Right lobe of liver (tissue), 6 donors: ENCODE data around the gene RIIAD1. TPM values are rescaled to one million over a fixed set of nuclear protein-coding genes. Genes with fewer than 3 reads are reported as not detected.

ENCODE experiments used
- ATAC-seq, 4 donors: fragments of 200-7000 bp; cut with Tn5 transposase; one replicate each; pipeline ENCODE4 v1.9.1; 2020; ENCODE audit warnings: mild to moderate bottlenecking in 4 of 4, moderate library complexity in 4 of 4
- DNase-seq, 3 donors: peaks; one replicate each; pipeline ENCODE4 v3.0.0-alpha.2; 2020
- H3K27ac ChIP-seq, 3 donors: fragments of 200-600 bp; one replicate each; pipeline ENCODE4 v1.8.0; 2022
- H3K27me3 ChIP-seq, 2 donors: fragments of 200-600 bp; one replicate each; pipeline ENCODE4 v1.8.0; 2022
- H3K36me3 ChIP-seq, 4 donors: fragments of 200-600 bp; sonication (generic) in 1 of 4; one replicate each; pipeline versions ENCODE4 v1.5.1 to v1.8.0; 2017 to 2022; ENCODE audit warnings: control low read depth in 1 of 4
- H3K4me1 ChIP-seq, 4 donors: fragments of 200-600 bp; sonication (generic) in 1 of 4; one replicate each; pipeline versions ENCODE4 v1.5.1 to v1.8.0; 2017 to 2022; ENCODE audit warnings: control low read depth in 1 of 4
- H3K4me3 ChIP-seq, 3 donors: fragments of 200-600 bp; one replicate each; pipeline ENCODE4 v1.8.0; 2022
- H3K9me3 ChIP-seq, 4 donors: fragments of 200-600 bp; sonication (generic) in 1 of 4; one replicate each; pipeline versions ENCODE4 v1.5.1 to v1.8.0; 2017 to 2022; ENCODE audit warnings: control low read depth in 1 of 4
- POLR2A ChIP-seq: fragments of 450-650 bp; IDR thresholded peaks from one replicate; pipeline ENCODE4 v1.6.1; 2017; ENCODE audit warnings: antibody characterized with exemption, mild to moderate bottlenecking
- WGBS: methylation state at CpG from one replicate; pipeline ENCODE4 v1.1.6; 2018; ENCODE audit warnings: low coverage, low lambda C conversion rate; ENCODE audit not compliant: insufficient coverage; ENCODE audit errors: missing lambda C conversion rate; 5-methylcytosine and 5-hydroxymethylcytosine counted together
- intact Hi-C, 2 donors: fragments of 100-400 bp; cut with DNase I; formaldehyde crosslinking; loops; one replicate each; pipeline versions ENCODE4 v1.11.2 to v1.14.1; 2022
- total RNA-seq, 6 experiments: library from RNA; depleted of rRNA in 2 of 6; stranded (reverse); fragments of >200 nt in 2 of 6; fragmentation: NEBNext Ultra II Directional in 3 of 6; extraction: Animal tissue kit (Norgen Biotek cat#: 25700) in 3 of 6; gene quantifications; one replicate each; pipeline versions ENCODE4 v1.1.0 to v1.2.4, GENCODE V29; 2016 to 2023
- TF ChIP-seq, protein P1 (sequence below), 4 donors: fragments of 200-600 bp in 3 of 4; fragments of 450-650 bp in 1 of 4; IDR thresholded peaks; one replicate each; pipeline versions ENCODE4 v1.5.1 to v1.8.0; 2016 to 2022; ENCODE audit warnings: antibody characterized with exemption in 4 of 4, mild to moderate bottlenecking in 2 of 4
- donor health status: DM: no; HTN: yes; CAD: no.
- donor health status: DM: no; HTN: no; CAD: no.
- donor health status: DM: no; HTN: no; CAD: no.
- donor health status: DM: no; HTN: yes; CAD: no.
- donor health status: DM: no; HTN: yes; CAD: no.

RIIAD1 gene
- total RNA-seq, 6 experiments from 2014 or later = not detected

DNA sequence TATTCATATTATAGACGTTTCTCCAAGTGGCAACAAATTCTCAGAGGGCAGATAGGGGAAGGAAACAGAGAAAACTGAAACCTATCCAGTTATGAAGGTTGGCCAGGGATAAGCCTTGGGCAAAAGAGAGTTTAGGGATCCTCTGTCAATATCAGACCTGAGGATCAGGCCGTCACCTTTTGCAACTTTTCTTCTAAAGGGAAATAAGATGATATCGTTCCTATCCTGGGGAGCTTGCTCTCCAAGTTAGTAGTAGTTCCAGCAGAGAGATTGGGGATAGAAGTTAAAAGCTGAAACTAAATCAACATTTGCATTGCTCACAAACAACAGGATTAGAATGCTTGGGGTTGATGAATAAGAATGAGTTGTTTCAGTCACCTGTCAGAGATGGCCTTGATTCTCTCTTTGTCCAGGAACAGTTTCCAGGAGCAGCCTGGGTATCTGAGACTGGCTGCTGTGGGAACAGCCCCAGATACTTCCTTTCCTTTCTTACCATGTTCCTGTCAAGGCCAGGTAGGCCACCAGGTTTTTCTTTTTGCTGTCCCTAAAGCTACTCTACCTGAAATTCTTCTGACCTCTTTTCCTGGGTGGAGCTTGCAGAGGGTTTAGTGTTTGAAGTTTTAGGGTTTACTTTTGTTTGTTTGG, 2.5 kb downstream of the RIIAD1 start:
- H3K4me1 ChIP-seq = peaks cover 0 to 19% (median 3%) of the 10 kb centered on the region in 4 donors
- H3K4me3 ChIP-seq = no peak overlapping the region
- no peaks in the 10 kb centered on the region for H3K36me3 ChIP-seq
- DNase-seq (no peak), ATAC-seq (no peak)
- TF ChIP-seq, protein P1, sequence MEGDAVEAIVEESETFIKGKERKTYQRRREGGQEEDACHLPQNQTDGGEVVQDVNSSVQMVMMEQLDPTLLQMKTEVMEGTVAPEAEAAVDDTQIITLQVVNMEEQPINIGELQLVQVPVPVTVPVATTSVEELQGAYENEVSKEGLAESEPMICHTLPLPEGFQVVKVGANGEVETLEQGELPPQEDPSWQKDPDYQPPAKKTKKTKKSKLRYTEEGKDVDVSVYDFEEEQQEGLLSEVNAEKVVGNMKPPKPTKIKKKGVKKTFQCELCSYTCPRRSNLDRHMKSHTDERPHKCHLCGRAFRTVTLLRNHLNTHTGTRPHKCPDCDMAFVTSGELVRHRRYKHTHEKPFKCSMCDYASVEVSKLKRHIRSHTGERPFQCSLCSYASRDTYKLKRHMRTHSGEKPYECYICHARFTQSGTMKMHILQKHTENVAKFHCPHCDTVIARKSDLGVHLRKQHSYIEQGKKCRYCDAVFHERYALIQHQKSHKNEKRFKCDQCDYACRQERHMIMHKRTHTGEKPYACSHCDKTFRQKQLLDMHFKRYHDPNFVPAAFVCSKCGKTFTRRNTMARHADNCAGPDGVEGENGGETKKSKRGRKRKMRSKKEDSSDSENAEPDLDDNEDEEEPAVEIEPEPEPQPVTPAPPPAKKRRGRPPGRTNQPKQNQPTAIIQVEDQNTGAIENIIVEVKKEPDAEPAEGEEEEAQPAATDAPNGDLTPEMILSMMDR (IDR thresholded peaks at IDR 0.05) = no peak
- WGBS = 55% methylated on average over 3 of the region's 3 CpGs
- H3K27ac ChIP-seq = no peak overlapping the region
- H3K9me3 ChIP-seq = no peaks in the 10 kb centered on the region
- intact Hi-C loops = no loop called here
- no peaks in the 10 kb centered on the region for H3K27me3 ChIP-seq

DNA sequence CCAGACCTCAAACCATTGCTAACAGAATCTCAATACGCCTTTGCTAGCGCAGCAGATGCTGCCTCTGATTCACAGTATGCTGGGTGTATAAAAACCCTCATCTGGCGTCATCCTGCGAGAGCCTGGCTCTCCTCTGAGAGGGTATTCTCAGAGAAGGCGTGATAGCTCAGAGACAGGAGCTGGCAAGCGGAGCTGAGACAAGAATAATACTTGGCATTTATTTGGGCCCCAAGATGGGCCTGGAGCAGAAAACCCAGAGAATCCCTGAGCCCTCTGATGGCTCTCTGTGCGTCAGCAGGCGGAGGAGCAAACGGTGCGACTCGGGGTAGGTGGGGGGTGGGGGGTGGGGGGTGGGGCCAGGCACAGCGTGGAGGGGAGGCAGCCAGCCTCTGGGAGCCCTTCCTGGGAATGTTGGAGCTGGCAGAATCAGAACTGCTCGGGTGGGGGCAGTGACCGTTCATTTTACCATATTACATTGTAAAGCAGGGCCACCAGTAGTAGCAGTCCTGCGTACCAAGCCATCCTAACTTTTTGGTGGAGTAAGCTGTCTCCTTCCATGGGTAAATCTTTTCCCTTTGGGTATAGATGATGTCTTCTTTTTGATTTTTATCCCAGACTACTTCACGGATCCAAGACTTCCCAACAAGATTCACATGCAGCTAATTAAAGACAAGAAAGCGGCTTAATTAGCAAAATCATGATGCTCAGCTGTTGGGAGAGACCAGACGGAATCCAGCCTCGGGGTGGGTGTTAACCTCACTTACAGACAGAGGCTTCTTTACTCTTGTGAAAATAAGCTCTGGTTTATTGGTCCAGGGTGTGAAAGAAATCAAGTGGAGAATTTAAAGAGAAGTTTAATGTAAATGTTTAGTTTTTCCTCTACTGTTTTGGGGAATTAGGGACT, 7.1 kb downstream of the RIIAD1 start:
- DNase-seq (no peak), ATAC-seq (peak in 2 of 4 donors; percentile 17 to 35)
- H3K36me3 ChIP-seq = no peaks in the 10 kb centered on the region
- H3K27me3 ChIP-seq = no peaks in the 10 kb centered on the region
- 46% methylated on average over 7 of the region's 19 CpGs for WGBS
- H3K4me1 ChIP-seq = peaks cover 0 to 16% (median 0%) of the 10 kb centered on the region in 4 donors
- no peak overlapping the region for H3K4me3 ChIP-seq
- no peaks in the 10 kb centered on the region for H3K9me3 ChIP-seq
- intact Hi-C loops = no loop called here
- H3K27ac ChIP-seq = no peak overlapping the region
- TF ChIP-seq POLR2A = no peak
- TF ChIP-seq, protein P1 (IDR thresholded peaks at IDR 0.05) = no peak

DNA sequence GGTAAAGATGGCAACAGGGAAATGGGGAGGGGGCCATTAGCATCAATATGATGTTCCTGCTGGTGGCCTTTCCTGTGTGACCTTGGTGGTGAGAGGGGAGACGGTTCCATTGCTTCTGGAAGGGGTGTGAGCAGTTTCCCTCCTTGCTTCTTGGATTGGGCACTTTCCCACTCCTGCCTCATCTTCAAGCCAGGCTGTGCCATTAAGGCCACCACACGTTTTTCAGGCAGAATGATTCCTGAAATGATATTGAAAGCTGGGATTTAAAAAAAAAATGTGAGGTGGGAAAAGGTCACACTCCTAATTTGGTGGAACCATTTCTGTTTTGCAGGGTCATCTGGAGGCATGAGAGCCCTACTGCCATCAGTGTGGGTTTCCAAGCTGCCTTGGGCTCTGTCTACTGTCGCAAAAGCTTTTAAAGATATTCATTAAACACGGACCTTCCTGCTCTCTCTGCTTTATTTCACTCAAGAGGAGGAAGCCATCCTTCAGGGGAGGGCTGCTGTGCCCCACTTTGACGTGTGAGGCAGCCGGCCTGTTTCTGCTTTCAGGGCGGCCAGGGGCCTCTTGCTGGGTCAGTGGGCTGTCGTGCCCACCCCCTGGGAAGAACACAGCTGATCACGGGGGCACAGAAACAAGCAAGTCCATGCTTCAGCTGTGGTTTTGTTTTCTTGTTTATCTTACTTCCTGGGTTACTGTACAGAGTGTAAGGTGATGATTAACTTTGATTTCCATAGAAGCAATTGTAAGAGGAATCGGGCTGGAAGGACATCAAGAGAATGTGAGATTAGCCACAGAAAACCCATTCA, 8.0 kb downstream of the RIIAD1 start:
- TF ChIP-seq POLR2A = no peak
- TF ChIP-seq, protein P1 (IDR thresholded peaks at IDR 0.05) = no peak
- Histone ChIP-seq H3K4me3 (no peak overlapping the region), H3K9me3 (no peaks in the 10 kb centered on the region), H3K4me1 (peaks cover 0 to 15% (median 0%) of the 10 kb centered on the region in 4 donors), H3K27me3 (no peaks in the 10 kb centered on the region), H3K27ac (no peak overlapping the region), H3K36me3 (no peaks in the 10 kb centered on the region)
- intact Hi-C loops = no loop called here
- ATAC-seq = peak in 3 of 4 donors; percentile 54 to 79 (median 70)
- DNase-seq = no peak
- WGBS = 27% methylated on average over 6 of the region's 10 CpGs

DNA sequence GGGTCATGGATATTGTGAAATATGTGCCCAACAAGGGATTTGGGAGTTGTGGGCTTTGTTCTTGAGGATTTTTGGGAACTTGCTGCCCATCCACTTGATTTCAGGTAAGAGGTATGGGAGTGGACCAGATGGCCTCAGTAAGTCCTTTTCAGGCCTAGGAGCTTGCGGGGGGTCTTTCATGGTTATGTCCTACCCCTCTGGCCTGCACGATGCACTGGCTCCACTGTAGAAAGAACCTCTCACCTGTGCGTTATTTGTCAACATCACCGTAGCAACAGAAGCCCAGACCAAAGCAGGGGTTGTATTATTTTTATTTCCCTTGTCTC, 8.6 kb downstream of the RIIAD1 start:
- WGBS = 79% methylated on average over 4 of the region's 4 CpGs
- DNase-seq = no peak

More for the DNA sequence above, 8.6 kb downstream of the RIIAD1 start:
- Histone ChIP-seq H3K4me1 (peaks cover 0 to 15% (median 0%) of the 10 kb centered on the region in 4 donors), H3K27me3 (no peaks in the 10 kb centered on the region), H3K36me3 (no peaks in the 10 kb centered on the region), H3K4me3 (no peak overlapping the region), H3K27ac (no peak overlapping the region), H3K9me3 (no peaks in the 10 kb centered on the region)
- intact Hi-C loops = loop anchor here in 1 of 2 donors (10.0 kb wide), 1 partner anchor 135 kb away; no protein-coding TSS in a partner anchor
- no peak for TF ChIP-seq POLR2A
- TF ChIP-seq, protein P1 (IDR thresholded peaks at IDR 0.05) = no peak
- peak in 1 of 4 donors; percentile 39 for ATAC-seq
